WTC11 (cell line): ENCODE results near the gene DCP1B. TPM values are rescaled to one million over a fixed set of nuclear protein-coding genes. Genes with fewer than 3 reads are reported as not detected.

Source experiments
- ATAC-seq: fragments of 200-7000 bp; cut with Tn5 transposase; 2 replicates; pipeline ENCODE4 v1.10.0; 2021; ENCODE audit warnings: mild to moderate bottlenecking, moderate library complexity
- CTCF ChIA-PET: fragments of 300-600 bp; sonication (Branson Sonifier 250); formaldehyde crosslinking; loops from one replicate; lab custom pipeline; 2021; ENCODE audit warnings: antibody characterized with exemption; lab: Charles Lee
- POLR2A ChIA-PET: fragments of 350-600 bp; sonication (Branson Sonifier 250); formaldehyde crosslinking; loops from one replicate; lab custom pipeline; 2021; ENCODE audit warnings: antibody characterized with exemption; lab: Charles Lee
- DNase-seq: peaks from one replicate; pipeline ENCODE4 v3.0.0; 2021; ENCODE audit warnings: low spot score
- H3K27ac Mint-ChIP-seq: 2 replicates; pipeline ENCODE4 v1.8.0; 2021; ENCODE audit warnings: mixed read lengths
- H3K27me3 Mint-ChIP-seq: 2 replicates; pipeline ENCODE4 v1.8.0; 2021; ENCODE audit warnings: low read depth, mild to moderate bottlenecking, moderate library complexity, mixed read lengths
- H3K36me3 Mint-ChIP-seq: 2 replicates; pipeline ENCODE4 v1.8.0; 2021; ENCODE audit warnings: mixed read lengths
- H3K4me1 Mint-ChIP-seq: 2 replicates; pipeline ENCODE4 v1.8.0; 2022; ENCODE audit warnings: mixed read lengths
- H3K4me3 Mint-ChIP-seq: 2 replicates; pipeline ENCODE4 v1.8.0; 2021; ENCODE audit warnings: mild to moderate bottlenecking, moderate library complexity, mixed read lengths
- H3K9me3 Mint-ChIP-seq: 2 replicates; pipeline ENCODE4 v1.8.0; 2021; ENCODE audit warnings: mixed read lengths
- CREM ChIP-seq: sonication (generic); formaldehyde crosslinking; IDR thresholded peaks from 2 replicates; pipeline ENCODE4 v1.8.1; 2022; ENCODE audit warnings: mild to moderate bottlenecking, missing genetic modification reagents, moderate library complexity
- EMX1 ChIP-seq: fragments of 250-450 bp; sonication (Bioruptor Pico); IDR thresholded peaks from 2 replicates; pipeline ENCODE4 v1.8.0; 2021; ENCODE audit warnings: mild to moderate bottlenecking
- FOXK1 ChIP-seq: sonication (generic); formaldehyde crosslinking; IDR thresholded peaks from 2 replicates; pipeline ENCODE4 v1.8.0; 2022; ENCODE audit warnings: mild to moderate bottlenecking, moderate library complexity, missing genetic modification reagents
- FOXP1 ChIP-seq: sonication (generic); formaldehyde crosslinking; IDR thresholded peaks from 2 replicates; pipeline ENCODE4 v1.8.0; 2022; ENCODE audit warnings: missing genetic modification reagents, mild to moderate bottlenecking, moderate library complexity, borderline replicate concordance
- HMGA2 ChIP-seq: fragments of 250-450 bp; sonication (Bioruptor Pico); IDR thresholded peaks from 2 replicates; pipeline ENCODE4 v1.4.0; 2021; ENCODE audit warnings: mild to moderate bottlenecking, moderate library complexity
- MXD4 ChIP-seq: fragments of 250-450 bp; sonication (Bioruptor Pico); IDR thresholded peaks from 2 replicates; pipeline ENCODE4 v1.8.0; 2021; ENCODE audit warnings: mild to moderate bottlenecking, moderate library complexity, borderline replicate concordance
- MYBL2 ChIP-seq: sonication (generic); formaldehyde crosslinking; IDR thresholded peaks from 2 replicates; pipeline ENCODE4 v1.8.1; 2023; ENCODE audit warnings: mild to moderate bottlenecking, moderate library complexity, missing genetic modification reagents
- NR3C1 ChIP-seq: sonication (generic); formaldehyde crosslinking; conservative IDR thresholded peaks from 2 replicates; pipeline ENCODE4 v1.8.1; 2023; ENCODE audit warnings: low read depth, mild to moderate bottlenecking, missing genetic modification reagents
- RELA ChIP-seq: sonication (generic); formaldehyde crosslinking; IDR thresholded peaks from 2 replicates; pipeline ENCODE4 v1.8.1; 2022; ENCODE audit warnings: missing genetic modification reagents, mild to moderate bottlenecking, borderline replicate concordance
- SP1 ChIP-seq: sonication (generic); formaldehyde crosslinking; conservative IDR thresholded peaks from 2 replicates; pipeline ENCODE4 v1.8.1; 2022; ENCODE audit warnings: missing genetic modification reagents
- TCF7 ChIP-seq: sonication (generic); formaldehyde crosslinking; IDR thresholded peaks from 2 replicates; pipeline ENCODE4 v1.8.0; 2022; ENCODE audit warnings: mild to moderate bottlenecking, low read depth, missing genetic modification reagents, moderate library complexity
- ZNF263 ChIP-seq: sonication (generic); formaldehyde crosslinking; IDR thresholded peaks from 2 replicates; pipeline ENCODE4 v1.8.1; 2022; ENCODE audit warnings: low read depth, mild to moderate bottlenecking, moderate library complexity, missing genetic modification reagents
- ZNF317 ChIP-seq: sonication (generic); formaldehyde crosslinking; IDR thresholded peaks from 2 replicates; pipeline ENCODE4 v1.8.1; 2023; ENCODE audit warnings: low read depth, mild to moderate bottlenecking, moderate library complexity, missing genetic modification reagents, borderline replicate concordance
- ZNF416 ChIP-seq: fragments of 250-450 bp; sonication (Bioruptor Pico); IDR thresholded peaks from 2 replicates; pipeline ENCODE4 v1.9.0; 2021; ENCODE audit warnings: mild to moderate bottlenecking, inconsistent platforms
- ZNF671 ChIP-seq: fragments of 250-450 bp; sonication (Bioruptor Pico); IDR thresholded peaks from 2 replicates; pipeline ENCODE4 v1.8.0; 2021; ENCODE audit warnings: mild to moderate bottlenecking
- total RNA-seq: library from RNA; stranded (reverse); gene quantifications from 3 replicates; pipeline ENCODE4 v1.2.3, GENCODE V29; 2021
- TF ChIP-seq, protein P1 (sequence below): fragments of 250-450 bp; sonication (Bioruptor Pico); conservative IDR thresholded peaks from 2 replicates; pipeline ENCODE4 v1.9.0; 2021; ENCODE audit warnings: mild to moderate bottlenecking
- TF ChIP-seq, protein P2 (sequence below): fragments of 200-600 bp; IDR thresholded peaks from 2 replicates; pipeline ENCODE4 v1.8.0; 2022; ENCODE audit warnings: antibody characterized with exemption
- TF ChIP-seq, protein P3 (sequence below): sonication (generic); formaldehyde crosslinking; IDR thresholded peaks from 2 replicates; pipeline ENCODE4 v1.8.0; 2023; ENCODE audit warnings: missing genetic modification reagents
- TF ChIP-seq, protein P4 (sequence below): sonication (generic); formaldehyde crosslinking; IDR thresholded peaks from 2 replicates; pipeline ENCODE4 v1.8.1; 2022; ENCODE audit warnings: mild to moderate bottlenecking, moderate library complexity, missing genetic modification reagents

Gene DCP1B
- total RNA-seq, 1 experiment from 2014 or later: 25.1 TPM

DNA sequence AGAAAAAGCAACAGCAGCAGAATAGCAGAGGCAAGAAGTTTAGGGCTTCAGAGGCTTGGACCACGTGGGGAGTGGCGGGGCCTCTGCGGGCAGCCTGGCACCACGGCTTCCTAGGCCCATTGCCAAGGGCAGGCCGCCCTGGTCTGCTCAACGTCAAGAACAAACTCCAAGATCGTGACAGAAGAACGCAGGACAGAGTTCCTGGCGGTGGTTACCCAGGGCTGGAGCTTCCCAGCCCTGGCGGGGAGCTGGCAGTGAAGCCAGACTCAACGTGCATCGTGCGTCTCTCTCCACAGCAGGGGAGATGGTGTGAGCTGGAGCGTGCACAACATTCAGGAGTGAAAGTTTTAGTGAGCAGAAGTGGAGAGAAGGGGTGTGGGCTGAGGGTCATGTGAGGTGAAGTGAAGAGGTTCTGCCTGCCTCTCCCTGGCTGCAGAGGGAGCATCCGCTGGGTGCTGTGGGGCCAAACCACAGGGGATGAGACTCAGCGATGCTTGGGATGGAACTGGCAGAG, 71.9 kb downstream of the DCP1B start (continued):
- TF ChIP-seq, protein P1, sequence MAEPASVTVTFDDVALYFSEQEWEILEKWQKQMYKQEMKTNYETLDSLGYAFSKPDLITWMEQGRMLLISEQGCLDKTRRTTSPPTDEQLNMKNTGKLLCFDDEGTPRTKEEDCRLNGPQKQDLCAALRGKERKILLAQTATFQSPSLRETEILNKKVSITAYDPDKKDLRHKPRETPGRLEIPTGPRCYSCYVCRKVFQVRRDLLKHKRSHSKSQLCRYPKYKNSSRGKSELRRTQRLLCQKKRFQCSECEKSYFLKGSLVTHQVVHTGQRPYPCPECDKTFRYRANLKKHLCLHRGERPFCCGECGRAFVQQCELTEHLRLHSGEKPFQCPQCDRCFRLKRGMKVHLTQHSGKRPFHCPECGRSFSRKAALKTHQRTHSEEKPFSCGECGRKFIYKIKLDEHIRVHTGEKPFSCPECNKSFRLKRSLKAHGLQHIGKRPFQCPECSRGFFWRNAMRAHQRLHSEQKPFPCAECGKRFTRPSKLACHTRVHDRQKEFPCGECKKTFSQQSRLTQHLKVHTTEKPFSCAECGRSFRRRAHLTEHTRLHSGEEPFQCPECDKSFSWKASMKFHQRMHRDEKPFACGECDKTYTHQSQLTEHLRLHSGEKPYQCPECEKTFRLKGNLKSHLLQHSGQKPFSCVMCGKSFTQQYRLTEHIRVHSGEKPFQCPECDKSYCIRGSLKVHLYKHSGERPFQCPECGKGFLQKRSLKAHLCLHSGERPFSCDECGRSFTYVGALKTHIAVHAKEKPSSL (CRISPR knock-in tag): no peak

DNA sequence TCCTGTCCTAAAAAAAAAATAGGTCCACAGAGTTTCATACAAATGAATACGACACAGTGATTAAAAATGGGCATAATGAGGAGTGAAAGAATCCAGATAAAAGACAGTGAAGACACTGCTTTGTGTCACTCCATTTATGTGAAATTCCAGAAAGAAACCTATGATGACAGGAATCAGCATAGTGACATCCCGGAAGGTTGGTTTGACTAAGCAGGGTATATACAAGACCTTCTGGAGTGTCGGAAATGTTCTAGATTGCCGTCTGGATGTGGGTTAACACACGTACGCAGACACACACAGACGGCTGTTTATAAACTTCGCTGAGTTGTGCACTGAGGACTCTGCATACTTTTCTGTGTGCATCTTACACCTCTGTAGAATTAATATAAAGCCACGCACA, 72.6 kb downstream of the DCP1B start:
- DNase-seq (no peak), ATAC-seq (no peak)
- Mint-ChIP-seq H3K27me3 (no peaks in the 10 kb centered on the region), H3K9me3 (no peaks in the 10 kb centered on the region), H3K4me1 (no peaks in the 10 kb centered on the region), H3K27ac (no peak overlapping the region), H3K36me3 (no peaks in the 10 kb centered on the region), H3K4me3 (no peak overlapping the region)
- CTCF ChIA-PET: interaction anchor here (1.0 to 3.1 kb wide), 2 partner anchors 8 to 10 kb away, joined by 3 to 23 read pairs; no protein-coding TSS in a partner anchor
- POLR2A ChIA-PET: no interaction called here
- no peak for TF ChIP-seq HMGA2 (CRISPR knock-in tag)
- TF ChIP-seq SP1: no peak
- TF ChIP-seq CREM (CRISPR knock-in tag): no peak
- no peak for TF ChIP-seq TCF7
- TF ChIP-seq, protein P2, sequence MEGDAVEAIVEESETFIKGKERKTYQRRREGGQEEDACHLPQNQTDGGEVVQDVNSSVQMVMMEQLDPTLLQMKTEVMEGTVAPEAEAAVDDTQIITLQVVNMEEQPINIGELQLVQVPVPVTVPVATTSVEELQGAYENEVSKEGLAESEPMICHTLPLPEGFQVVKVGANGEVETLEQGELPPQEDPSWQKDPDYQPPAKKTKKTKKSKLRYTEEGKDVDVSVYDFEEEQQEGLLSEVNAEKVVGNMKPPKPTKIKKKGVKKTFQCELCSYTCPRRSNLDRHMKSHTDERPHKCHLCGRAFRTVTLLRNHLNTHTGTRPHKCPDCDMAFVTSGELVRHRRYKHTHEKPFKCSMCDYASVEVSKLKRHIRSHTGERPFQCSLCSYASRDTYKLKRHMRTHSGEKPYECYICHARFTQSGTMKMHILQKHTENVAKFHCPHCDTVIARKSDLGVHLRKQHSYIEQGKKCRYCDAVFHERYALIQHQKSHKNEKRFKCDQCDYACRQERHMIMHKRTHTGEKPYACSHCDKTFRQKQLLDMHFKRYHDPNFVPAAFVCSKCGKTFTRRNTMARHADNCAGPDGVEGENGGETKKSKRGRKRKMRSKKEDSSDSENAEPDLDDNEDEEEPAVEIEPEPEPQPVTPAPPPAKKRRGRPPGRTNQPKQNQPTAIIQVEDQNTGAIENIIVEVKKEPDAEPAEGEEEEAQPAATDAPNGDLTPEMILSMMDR: no peak
- no peak for TF ChIP-seq FOXP1 (CRISPR knock-in tag)

DNA sequence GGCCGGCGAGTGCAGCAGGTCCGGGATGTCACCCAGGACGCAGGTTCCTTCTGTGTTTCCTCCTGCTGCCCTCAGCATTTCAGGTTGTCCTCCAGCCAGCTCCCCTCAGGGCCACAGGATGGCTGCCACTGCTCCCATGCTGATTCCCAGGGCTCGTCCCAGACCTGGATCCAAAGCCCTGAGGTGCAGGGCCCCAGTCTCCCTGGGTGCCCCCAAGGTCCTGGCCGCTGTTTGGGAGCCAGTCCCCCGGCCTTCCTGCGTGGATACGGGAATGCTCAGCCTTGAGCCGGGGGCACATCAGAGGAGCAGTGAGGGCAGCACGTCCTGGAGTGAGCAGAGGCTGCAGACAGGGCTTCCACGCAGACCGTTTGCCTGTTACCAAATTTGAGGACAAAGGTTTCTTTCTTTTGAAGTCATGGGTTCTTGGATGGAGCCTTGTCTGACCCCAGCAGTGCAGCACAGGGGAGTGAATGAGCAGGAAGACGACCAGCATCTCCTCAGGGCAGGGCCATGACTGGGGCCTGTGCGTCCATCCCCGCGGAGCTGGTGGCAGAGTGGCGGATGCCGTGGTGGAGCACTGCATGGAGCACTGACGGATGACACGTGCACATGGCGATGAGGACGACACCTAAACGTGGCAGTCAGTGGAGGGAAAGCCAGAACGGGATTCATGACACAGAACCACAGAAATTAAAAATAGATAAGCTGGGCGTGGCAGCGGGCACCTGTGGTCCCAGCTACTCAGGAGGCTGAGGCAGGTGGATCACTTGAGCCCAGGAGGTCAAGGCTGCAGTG, 73.3 kb downstream of the DCP1B start:
- no peak for DNase-seq
- H3K4me3 Mint-ChIP-seq: no peak overlapping the region
- ChIA-PET POLR2A (no interaction called here), CTCF (interaction anchor here (1.2 to 3.1 kb wide), 3 partner anchors 9 to 296 kb away, joined by 4 to 23 read pairs (median 4); no protein-coding TSS in a partner anchor)
- no peak overlapping the region for H3K27ac Mint-ChIP-seq
- no peaks in the 10 kb centered on the region for H3K36me3 Mint-ChIP-seq
- no peaks in the 10 kb centered on the region for H3K27me3 Mint-ChIP-seq
- H3K4me1 Mint-ChIP-seq: no peaks in the 10 kb centered on the region
- TF ChIP-seq, protein P1 (CRISPR knock-in tag): no peak
- TF ChIP-seq ZNF263 (CRISPR knock-in tag): peak; percentile 51; the same call in 1 of the 2 replicates
- H3K9me3 Mint-ChIP-seq: no peaks in the 10 kb centered on the region
- ATAC-seq: no peak

DNA sequence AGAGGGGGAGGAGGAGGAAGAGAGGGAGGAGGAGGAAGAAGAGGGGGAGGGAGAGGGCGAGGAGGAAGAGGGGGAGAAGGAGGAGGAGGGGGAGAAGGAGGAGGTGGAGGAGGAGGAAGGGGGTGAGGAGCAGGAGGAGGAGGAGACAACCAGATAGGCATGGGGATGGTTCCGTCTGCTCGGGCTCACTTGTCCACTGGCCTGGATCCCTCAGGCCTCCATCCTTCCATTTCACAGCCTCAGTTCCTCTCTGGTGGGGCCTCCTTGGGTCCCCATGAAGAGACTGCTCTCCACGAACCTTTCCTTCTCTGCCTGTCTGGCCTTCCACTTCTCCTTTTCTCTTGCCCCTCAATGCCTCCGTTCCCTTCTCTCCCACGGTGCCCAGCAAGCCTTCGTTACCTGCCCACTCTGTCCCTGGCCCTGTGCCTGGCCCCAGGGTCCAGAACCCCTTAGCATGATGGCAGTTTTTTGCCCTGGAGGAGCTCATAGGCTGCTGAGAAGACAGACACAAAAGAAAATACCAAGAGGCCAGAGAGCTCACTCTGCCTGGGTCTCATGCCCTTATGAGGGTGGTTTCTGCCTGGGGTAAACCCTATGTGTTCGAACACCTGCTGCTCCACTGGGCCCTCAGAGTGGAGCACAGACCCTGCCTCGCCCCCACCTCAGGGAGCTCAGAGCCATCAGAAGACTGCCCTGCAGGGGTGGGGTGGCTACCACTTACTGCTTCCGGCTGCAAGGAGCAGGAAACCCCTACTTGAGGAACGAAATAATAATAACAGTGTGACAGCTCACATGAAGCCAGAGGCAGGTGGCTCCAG, 74.1 kb downstream of the DCP1B start:
- Mint-ChIP-seq H3K9me3 (no peaks in the 10 kb centered on the region), H3K36me3 (no peaks in the 10 kb centered on the region), H3K27ac (no peak overlapping the region), H3K4me1 (no peaks in the 10 kb centered on the region), H3K4me3 (no peak overlapping the region), H3K27me3 (no peaks in the 10 kb centered on the region)
- ChIA-PET CTCF (interaction anchor here (1.2 to 3.1 kb wide), 3 partner anchors 8 to 296 kb away, joined by 4 to 23 read pairs (median 4); no protein-coding TSS in a partner anchor), POLR2A (no interaction called here)
- DNase-seq (no peak), ATAC-seq (no peak)
- TF ChIP-seq MYBL2 (no peak), EMX1 (CRISPR knock-in tag) (no peak), RELA (CRISPR knock-in tag) (no peak), ZNF317 (CRISPR knock-in tag) (no peak), ZNF416 (no peak), FOXP1 (CRISPR knock-in tag) (no peak), MXD4 (CRISPR knock-in tag) (no peak), FOXK1 (CRISPR knock-in tag) (no peak), NR3C1 (CRISPR knock-in tag) (no peak), ZNF671 (CRISPR knock-in tag) (no peak)
- TF ChIP-seq, protein P3, sequence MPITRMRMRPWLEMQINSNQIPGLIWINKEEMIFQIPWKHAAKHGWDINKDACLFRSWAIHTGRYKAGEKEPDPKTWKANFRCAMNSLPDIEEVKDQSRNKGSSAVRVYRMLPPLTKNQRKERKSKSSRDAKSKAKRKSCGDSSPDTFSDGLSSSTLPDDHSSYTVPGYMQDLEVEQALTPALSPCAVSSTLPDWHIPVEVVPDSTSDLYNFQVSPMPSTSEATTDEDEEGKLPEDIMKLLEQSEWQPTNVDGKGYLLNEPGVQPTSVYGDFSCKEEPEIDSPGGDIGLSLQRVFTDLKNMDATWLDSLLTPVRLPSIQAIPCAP (CRISPR knock-in tag): no peak
- TF ChIP-seq, protein P4, sequence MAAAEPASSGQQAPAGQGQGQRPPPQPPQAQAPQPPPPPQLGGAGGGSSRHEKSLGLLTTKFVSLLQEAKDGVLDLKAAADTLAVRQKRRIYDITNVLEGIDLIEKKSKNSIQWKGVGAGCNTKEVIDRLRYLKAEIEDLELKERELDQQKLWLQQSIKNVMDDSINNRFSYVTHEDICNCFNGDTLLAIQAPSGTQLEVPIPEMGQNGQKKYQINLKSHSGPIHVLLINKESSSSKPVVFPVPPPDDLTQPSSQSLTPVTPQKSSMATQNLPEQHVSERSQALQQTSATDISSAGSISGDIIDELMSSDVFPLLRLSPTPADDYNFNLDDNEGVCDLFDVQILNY (CRISPR knock-in tag): no peak
